Right atrium auricular region (tissue), 2 donors: ENCODE results near the gene TELO2. TPM values are rescaled to one million over a fixed set of nuclear protein-coding genes. Genes with fewer than 3 reads are reported as not detected.

Source experiments
- DNase-seq: peaks from one replicate; pipeline ENCODE4 v3.0.0-alpha.2; 2019; ENCODE audit warnings: low spot score
- H3K27ac ChIP-seq, 2 donors: fragments of 200-600 bp; sonication (generic); 1 replicate in 1 of 2; 2 replicates in 1 of 2; pipeline ENCODE4 v1.5.1; 2016 to 2019
- H3K27me3 ChIP-seq, 2 donors: fragments of 200-600 bp; sonication (generic); one replicate each; pipeline versions ENCODE4 v1.5.1 to v1.6.0; 2017 to 2019
- H3K36me3 ChIP-seq: fragments of 200-600 bp; sonication (generic); one replicate; pipeline ENCODE4 v1.5.1; 2016
- H3K4me1 ChIP-seq, 2 donors: fragments of 200-600 bp; sonication (generic); one replicate each; pipeline versions ENCODE4 v1.5.1 to v1.6.0; 2017 to 2019
- H3K4me3 ChIP-seq, 2 donors: fragments of 200-600 bp; sonication (generic); 1 replicate in 1 of 2; 2 replicates in 1 of 2; pipeline ENCODE4 v1.5.1; 2017 to 2019; ENCODE audit warnings: mild to moderate bottlenecking in 1 of 2, moderate library complexity in 1 of 2
- H3K9me3 ChIP-seq, 2 donors: fragments of 200-600 bp; sonication (generic); one replicate each; pipeline ENCODE4 v1.5.1; 2019
- CTCF ChIP-seq, 2 donors: fragments of 200-600 bp; sonication (generic); IDR thresholded peaks; one replicate each; pipeline ENCODE4 v1.5.1; 2019; ENCODE audit warnings: antibody characterized with exemption in 2 of 2
- total RNA-seq, 2 donors: library from RNA; depleted of rRNA; stranded (reverse); fragments of >200 nt; gene quantifications; one replicate each; pipeline ENCODE4 v1.1.0, GENCODE V29; 2016

TELO2 gene
- total RNA-seq, 2 donors from 2014 or later, result 11.3 to 11.5 TPM

- H3K27me3 ChIP-seq, result no peaks in the 10 kb centered on the region
- peaks cover 88% of the 10 kb centered on the region for H3K36me3 ChIP-seq
- DNase-seq, result no peak
- H3K9me3 ChIP-seq, result no peaks in the 10 kb centered on the region
- no peak for TF ChIP-seq CTCF (IDR thresholded peaks at IDR 0.05)
- H3K27ac ChIP-seq, result no peak overlapping the region
- H3K4me3 ChIP-seq, result no peak overlapping the region
- H3K4me1 ChIP-seq, result no peaks in the 10 kb centered on the region
These were observed 42.3 kb upstream of the TELO2 start for GRCh38 chr16:1450841-1451240.

GRCh38 chr16:1451702-1452392 lies 41.3 kb upstream of the TELO2 start:
- no peaks in the 10 kb centered on the region for H3K9me3 ChIP-seq
- H3K4me3 ChIP-seq, result no peak overlapping the region
- no peak overlapping the region for H3K27ac ChIP-seq
- peaks cover 88% of the 10 kb centered on the region for H3K36me3 ChIP-seq
- DNase-seq, result no peak
- H3K4me1 ChIP-seq, result no peaks in the 10 kb centered on the region
- no peak for TF ChIP-seq CTCF (IDR thresholded peaks at IDR 0.05)
- no peaks in the 10 kb centered on the region for H3K27me3 ChIP-seq

- Histone ChIP-seq H3K27me3 (no peaks in the 10 kb centered on the region), H3K4me1 (no peaks in the 10 kb centered on the region), H3K4me3 (no peak overlapping the region), H3K36me3 (peaks cover 88% of the 10 kb centered on the region), H3K27ac (no peak overlapping the region), H3K9me3 (no peaks in the 10 kb centered on the region)
- no peak for DNase-seq
- no peak for TF ChIP-seq CTCF (IDR thresholded peaks at IDR 0.05)
These were observed 40.6 kb upstream of the TELO2 start for GRCh38 chr16:1452530-1452929.

- no peaks in the 10 kb centered on the region for H3K4me1 ChIP-seq
- no peak for DNase-seq
- H3K9me3 ChIP-seq, result no peaks in the 10 kb centered on the region
- H3K27me3 ChIP-seq, result no peaks in the 10 kb centered on the region
- no peak overlapping the region for H3K27ac ChIP-seq
- no peak overlapping the region for H3K4me3 ChIP-seq
- H3K36me3 ChIP-seq, result peaks cover 86% of the 10 kb centered on the region
- TF ChIP-seq CTCF (IDR thresholded peaks at IDR 0.05), result no peak
These were observed 39.8 kb upstream of the TELO2 start for GRCh38 chr16:1453316-1453715.

GRCh38 chr16:1454561-1454960 lies 38.6 kb upstream of the TELO2 start:
- Histone ChIP-seq H3K27me3 (no peaks in the 10 kb centered on the region), H3K4me1 (no peaks in the 10 kb centered on the region), H3K9me3 (no peaks in the 10 kb centered on the region), H3K27ac (no peak overlapping the region), H3K4me3 (no peak overlapping the region), H3K36me3 (peaks cover 88% of the 10 kb centered on the region)
- DNase-seq, result no peak
- TF ChIP-seq CTCF (IDR thresholded peaks at IDR 0.05), result no peak
